K562 (cell line): ENCODE results near the gene PSMB8. TPM values are rescaled to one million over a fixed set of nuclear protein-coding genes. Genes with fewer than 3 reads are reported as not detected.

Experiments
- ELF1 ChIP-seq: fragments of 200-800 bp; sonication (Bioruptor generic); IDR thresholded peaks from 2 replicates; pipeline ENCODE4 v1.6.1; 2016; ENCODE audit warnings: missing genetic modification characterization, missing compliant biosample characterization
- FOXP1 ChIP-seq: sonication (generic); formaldehyde crosslinking; IDR thresholded peaks from 2 replicates; pipeline ENCODE4 v1.8.0; 2022; ENCODE audit warnings: mild to moderate bottlenecking, missing genetic modification reagents
- NR2C2 ChIP-seq, 2 experiments: fragments of 200-800 bp in 1 of 2; sonication (Bioruptor generic) in 1 of 2; sonication (generic) in 1 of 2; formaldehyde crosslinking in 1 of 2; IDR thresholded peaks; 2 replicates each; pipeline versions ENCODE4 v1.6.1 to v1.8.0; 2016 to 2022; ENCODE audit warnings: mild to moderate bottlenecking in 1 of 2, missing compliant biosample characterization in 1 of 2, missing genetic modification characterization in 1 of 2, missing genetic modification reagents in 1 of 2
- NUFIP1 ChIP-seq: fragments of 450-650 bp; IDR thresholded peaks from 2 replicates; pipeline ENCODE4 v1.6.1; 2018; ENCODE audit not compliant: partially characterized antibody
- PRDM10 ChIP-seq: fragments of 450-650 bp; IDR thresholded peaks from 2 replicates; pipeline ENCODE4 v1.6.1; 2018; ENCODE audit not compliant: partially characterized antibody
- PRMT5 ChIP-seq: sonication (generic); formaldehyde crosslinking; IDR thresholded peaks from 2 replicates; pipeline ENCODE4 v1.5.0; 2020; ENCODE audit warnings: missing genetic modification reagents
- RBM15 ChIP-seq: fragments of 200-400 bp; formaldehyde crosslinking; IDR thresholded peaks from 2 replicates; pipeline ENCODE4 v1.6.1; 2018; ENCODE audit warnings: mild to moderate bottlenecking, low read length, moderate library complexity; ENCODE audit not compliant: insufficient read depth
- SMARCE1 ChIP-seq: fragments of 450-650 bp; IDR thresholded peaks from 2 replicates; pipeline ENCODE4 v1.7.1; 2016; ENCODE audit warnings: mild to moderate bottlenecking
- SRSF9 ChIP-seq: fragments of 200-400 bp; formaldehyde crosslinking; IDR thresholded peaks from 2 replicates; pipeline ENCODE4 v1.6.1; 2017; ENCODE audit warnings: low read depth, low read length, borderline replicate concordance
- TCF7L2 ChIP-seq: fragments of 150-350 bp; IDR thresholded peaks from 2 replicates; pipeline ENCODE4 v1.6.1; 2016; ENCODE audit warnings: low read depth, mild to moderate bottlenecking, low read length, moderate library complexity
- THAP12 ChIP-seq: fragments of 250-450 bp; sonication (Bioruptor Pico); IDR thresholded peaks from 2 replicates; pipeline ENCODE4 v1.9.0; 2021; ENCODE audit warnings: mild to moderate bottlenecking, inconsistent platforms
- ZNF589 ChIP-seq: fragments of 200-800 bp; sonication (Bioruptor generic); IDR thresholded peaks from 2 replicates; pipeline ENCODE4 v1.6.1; 2016; ENCODE audit warnings: low read depth, missing genetic modification characterization, missing compliant biosample characterization
- polyA plus RNA-seq, 8 experiments: library from polyadenylated mRNA; depleted of rRNA in 4 of 8; stranded (reverse) in 5 of 8; unstranded in 3 of 8; fragments of >200 nt; fragmentation: Nextera tagmentation in 2 of 8; fragmentation: Illumina TruSeq in 1 of 8; extraction: Ambion mirVana in 2 of 8; extraction: Trizol in 1 of 8; gene quantifications; 2 replicates each; pipeline versions ENCODE4 v1.2.1 to v1.2.3, GENCODE V29; 2011 to 2014; ENCODE audit warnings: inconsistent platforms in 1 of 8, missing spikeins in 1 of 8
- total RNA-seq, 7 experiments: library from RNA; depleted of rRNA in 6 of 7; stranded (reverse); fragments of >200 nt in 6 of 7; fragmentation: Illumina TruSeq in 2 of 7; extraction: Trizol in 2 of 7; gene quantifications; 2 replicates each; pipeline versions ENCODE4 v1.2.1 to v1.2.3, GENCODE V29; 2011 to 2021; ENCODE audit warnings: low replicate concordance in 1 of 7
- TF ChIP-seq, protein P1 (sequence below): fragments of 450-650 bp; formaldehyde crosslinking; conservative IDR thresholded peaks from 2 replicates; pipeline ENCODE4 v1.4.0; 2022; ENCODE audit warnings: mild to moderate bottlenecking, missing genetic modification characterization
- TF ChIP-seq, protein P2 (sequence below): fragments of 450-650 bp; formaldehyde crosslinking; IDR thresholded peaks from 2 replicates; pipeline ENCODE4 v1.4.0; 2022; ENCODE audit warnings: missing genetic modification characterization

PSMB8 gene
- total and polyA plus RNA-seq, 9 of the 15 experiments (the other 6 are each of a cell fraction or from before 2014, with no cell fraction given) = 0.71 to 4.0 (median 2.4) TPM

DNA sequence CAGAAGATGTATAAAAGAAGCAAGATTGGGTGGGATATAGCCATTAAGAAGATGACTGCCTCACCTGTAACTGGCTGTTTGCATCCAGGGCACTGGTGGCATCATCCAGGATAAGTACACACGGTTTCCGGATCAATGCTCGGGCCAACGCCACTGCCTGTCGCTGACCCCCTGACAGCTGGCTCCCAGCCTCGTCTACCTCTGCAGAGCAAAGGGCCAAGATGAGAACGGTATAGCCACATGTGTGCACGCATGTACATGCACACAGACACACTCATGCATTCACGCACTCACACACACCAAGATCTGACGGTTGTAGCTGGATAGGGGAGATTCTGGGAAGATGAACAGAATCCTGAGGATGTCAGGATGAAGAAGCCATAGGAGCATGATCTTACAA is 3.2 kb upstream of the PSMB8 start (continued):
- TF ChIP-seq NR2C2 (CRISPR knock-in tag; IDR thresholded peaks at IDR 0.05) (no peak), NR2C2 (tag; IDR thresholded peaks at IDR 0.05) (no peak), FOXP1 (CRISPR knock-in tag) (no peak), SMARCE1 (no peak), PRDM10 (no peak), TCF7L2 (no peak), ELF1 (tag) (no peak), PRMT5 (CRISPR knock-in tag) (no peak), NUFIP1 (no peak), RBM15 (no peak), SRSF9 (no peak), ZNF589 (CRISPR knock-in tag) (no peak), THAP12 (CRISPR knock-in tag) (no peak)
- TF ChIP-seq, protein P1, sequence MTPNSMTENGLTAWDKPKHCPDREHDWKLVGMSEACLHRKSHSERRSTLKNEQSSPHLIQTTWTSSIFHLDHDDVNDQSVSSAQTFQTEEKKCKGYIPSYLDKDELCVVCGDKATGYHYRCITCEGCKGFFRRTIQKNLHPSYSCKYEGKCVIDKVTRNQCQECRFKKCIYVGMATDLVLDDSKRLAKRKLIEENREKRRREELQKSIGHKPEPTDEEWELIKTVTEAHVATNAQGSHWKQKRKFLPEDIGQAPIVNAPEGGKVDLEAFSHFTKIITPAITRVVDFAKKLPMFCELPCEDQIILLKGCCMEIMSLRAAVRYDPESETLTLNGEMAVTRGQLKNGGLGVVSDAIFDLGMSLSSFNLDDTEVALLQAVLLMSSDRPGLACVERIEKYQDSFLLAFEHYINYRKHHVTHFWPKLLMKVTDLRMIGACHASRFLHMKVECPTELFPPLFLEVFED (CRISPR knock-in tag) = no peak
- TF ChIP-seq, protein P2, sequence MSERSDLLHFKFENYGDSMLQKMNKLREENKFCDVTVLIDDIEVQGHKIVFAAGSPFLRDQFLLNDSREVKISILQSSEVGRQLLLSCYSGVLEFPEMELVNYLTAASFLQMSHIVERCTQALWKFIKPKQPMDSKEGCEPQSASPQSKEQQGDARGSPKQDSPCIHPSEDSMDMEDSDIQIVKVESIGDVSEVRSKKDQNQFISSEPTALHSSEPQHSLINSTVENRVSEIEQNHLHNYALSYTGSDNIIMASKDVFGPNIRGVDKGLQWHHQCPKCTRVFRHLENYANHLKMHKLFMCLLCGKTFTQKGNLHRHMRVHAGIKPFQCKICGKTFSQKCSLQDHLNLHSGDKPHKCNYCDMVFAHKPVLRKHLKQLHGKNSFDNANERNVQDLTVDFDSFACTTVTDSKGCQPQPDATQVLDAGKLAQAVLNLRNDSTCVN (CRISPR knock-in tag) = no peak
